Natural killer cell treated with Interleukin-12 subunit alpha and Interleukin-12 subunit beta and Interleukin-15 and Interleukin-18, amount 100 ng/mL, for 72 hours (primary cell): Measurements from ENCODE around the gene CEP85. TPM values are rescaled to one million over a fixed set of nuclear protein-coding genes. Genes with fewer than 3 reads are reported as not detected.

Experiments used
- ATAC-seq, 2 donors: fragments of 150-1000 bp; cut with Tn5 transposase in 1 of 2; sonication (Bioruptor Pico), chemical (Tn5 transposase) in 1 of 2; 2 replicates each; pipeline ENCODE4 v1.10.0; 2021
- DNase-seq: peaks from one replicate; pipeline ENCODE4 v3.0.0; 2022; ENCODE audit warnings: low spot score
- H3K27ac Mint-ChIP-seq, 2 donors: 1 replicate in 1 of 2; 2 replicates in 1 of 2; pipeline ENCODE4 v1.8.0; 2022; ENCODE audit warnings: mixed read lengths in 2 of 2, mild to moderate bottlenecking in 1 of 2, moderate library complexity in 1 of 2
- H3K27me3 Mint-ChIP-seq, 2 donors: 1 replicate in 1 of 2; 2 replicates in 1 of 2; pipeline ENCODE4 v1.8.0; 2022; ENCODE audit warnings: mixed read lengths in 2 of 2
- H3K36me3 Mint-ChIP-seq: one replicate; pipeline ENCODE4 v1.8.0; 2022; ENCODE audit warnings: mixed read lengths
- H3K4me1 Mint-ChIP-seq, 2 donors: 1 replicate in 1 of 2; 2 replicates in 1 of 2; pipeline ENCODE4 v1.8.0; 2022; ENCODE audit warnings: low read depth in 2 of 2, mixed read lengths in 2 of 2, mild to moderate bottlenecking in 1 of 2
- H3K4me3 Mint-ChIP-seq: one replicate; pipeline ENCODE4 v1.8.0; 2022; ENCODE audit warnings: mixed read lengths
- H3K9me3 Mint-ChIP-seq: 2 replicates; pipeline ENCODE4 v1.8.0; 2022; ENCODE audit warnings: mixed read lengths
- total RNA-seq, 2 donors: library from RNA; stranded (reverse); gene quantifications; one replicate each; pipeline ENCODE4 v1.2.3, GENCODE V29; 2022

The CEP85 gene
- total RNA-seq, 2 donors from 2014 or later = 21.0 to 57.5 TPM

GRCh38 chr1:26239936-26240335, 5.9 kb downstream of the CEP85 start:
- Mint-ChIP-seq H3K27me3 (no peaks in the 10 kb centered on the region), H3K9me3 (no peaks in the 10 kb centered on the region), H3K4me3 (no peak overlapping the region), H3K27ac (no peak overlapping the region), H3K36me3 (no peaks in the 10 kb centered on the region), H3K4me1 (peaks cover 12 to 24% of the 10 kb centered on the region in 2 donors)
- DNase-seq (no peak), ATAC-seq (no peak)

DNA sequence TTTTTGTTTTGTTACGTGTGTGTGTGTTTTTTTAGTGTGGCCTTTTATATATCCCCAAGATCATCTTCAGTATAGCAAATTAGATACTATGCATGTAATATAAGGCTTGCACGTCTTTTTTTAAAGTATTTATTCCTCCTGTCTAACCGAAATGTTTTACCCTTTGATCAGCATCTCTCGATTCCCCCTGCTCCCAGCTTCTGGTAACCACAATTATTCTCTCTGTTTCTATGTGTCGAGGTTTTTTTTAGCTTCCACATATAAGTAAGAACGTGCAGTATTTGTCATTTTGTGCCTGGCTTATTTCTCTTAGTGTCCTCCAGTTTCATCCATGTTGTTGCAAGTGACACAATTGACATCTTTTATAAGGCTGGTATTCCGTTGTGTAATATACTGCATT, 18.7 kb downstream of the CEP85 start:
- no peak for ATAC-seq
- no peaks in the 10 kb centered on the region for H3K9me3 Mint-ChIP-seq
- H3K27ac Mint-ChIP-seq = no peak overlapping the region
- DNase-seq = no peak
- peaks cover under 1 to 4% of the 10 kb centered on the region in 2 donors for H3K4me1 Mint-ChIP-seq
- peaks cover 5% of the 10 kb centered on the region for H3K36me3 Mint-ChIP-seq
- no peak overlapping the region for H3K4me3 Mint-ChIP-seq
- no peaks in the 10 kb centered on the region for H3K27me3 Mint-ChIP-seq

DNA sequence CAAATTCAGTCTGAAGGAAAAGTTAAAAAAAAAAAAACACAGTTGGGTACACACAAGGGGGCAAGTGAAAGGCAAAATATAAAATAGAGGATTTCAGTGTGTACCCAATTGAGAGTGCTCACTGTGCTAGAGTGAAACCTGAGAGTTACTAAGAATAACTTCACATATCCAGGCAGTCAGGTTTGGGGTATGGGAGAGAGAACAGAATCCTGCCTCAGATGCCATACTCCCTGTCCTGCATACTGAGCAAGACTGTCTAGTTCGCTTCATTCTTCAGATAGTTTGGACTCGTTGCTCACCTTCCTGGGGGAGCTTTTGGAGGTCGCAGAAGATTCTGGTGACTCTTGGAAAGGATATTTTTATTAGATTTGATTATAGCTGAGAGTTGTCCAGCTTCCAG, 20.4 kb downstream of the CEP85 start:
- H3K4me3 Mint-ChIP-seq = no peak overlapping the region
- no peak for DNase-seq
- ATAC-seq = no peak
- H3K9me3 Mint-ChIP-seq = no peaks in the 10 kb centered on the region
- H3K27me3 Mint-ChIP-seq = no peaks in the 10 kb centered on the region
- H3K27ac Mint-ChIP-seq = no peak overlapping the region
- peaks cover 0 to 4% of the 10 kb centered on the region in 2 donors for H3K4me1 Mint-ChIP-seq
- peaks cover 18% of the 10 kb centered on the region for H3K36me3 Mint-ChIP-seq

DNA sequence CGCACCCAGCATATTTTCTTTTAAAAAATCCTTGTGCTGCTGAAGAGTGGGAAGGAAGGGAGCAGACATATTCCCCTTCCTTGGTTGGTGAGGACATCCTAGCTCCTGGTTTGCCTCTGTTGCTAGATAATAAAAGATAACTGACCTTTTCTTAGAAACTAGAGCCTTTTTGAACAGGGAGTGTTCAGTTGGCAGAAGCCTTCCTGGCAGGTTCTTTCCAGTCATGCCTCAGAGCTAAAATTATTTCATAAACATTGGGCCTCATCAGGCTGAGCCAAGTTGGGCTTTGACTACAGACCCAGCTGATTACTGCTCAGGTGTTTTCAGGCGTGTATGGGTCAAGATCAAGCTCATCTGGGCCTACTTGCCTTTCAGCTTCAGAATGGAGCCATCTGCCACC, 23.2 kb downstream of the CEP85 start:
- Mint-ChIP-seq H3K36me3 (peaks cover 25% of the 10 kb centered on the region), H3K27ac (no peak overlapping the region), H3K4me1 (peaks cover 0 to 4% of the 10 kb centered on the region in 2 donors), H3K9me3 (no peaks in the 10 kb centered on the region), H3K4me3 (no peak overlapping the region), H3K27me3 (no peaks in the 10 kb centered on the region)
- no peak for DNase-seq
- ATAC-seq = no peak

DNA sequence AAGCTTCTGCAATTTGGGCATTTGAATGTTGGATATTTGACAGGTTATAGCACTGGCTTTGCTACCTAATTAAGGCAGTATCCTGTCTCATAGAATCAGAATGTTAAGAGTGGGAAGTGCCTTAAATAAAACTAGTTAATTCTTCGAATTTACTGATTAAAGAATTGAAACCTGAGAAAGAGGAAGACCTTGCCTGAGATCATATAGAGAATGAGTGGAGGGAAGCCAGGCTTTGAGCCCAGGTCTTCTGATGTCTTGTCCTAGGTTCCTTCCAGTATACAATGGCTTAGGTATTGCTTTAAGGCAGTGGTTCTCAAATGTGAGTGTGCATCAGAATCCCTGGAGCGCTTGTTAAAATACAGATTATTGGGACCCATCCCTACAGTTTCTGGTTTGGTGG, 25.0 kb downstream of the CEP85 start:
- Mint-ChIP-seq H3K4me1 (no peaks in the 10 kb centered on the region), H3K27ac (no peak overlapping the region), H3K4me3 (no peak overlapping the region), H3K9me3 (no peaks in the 10 kb centered on the region), H3K36me3 (peaks cover 28% of the 10 kb centered on the region), H3K27me3 (no peaks in the 10 kb centered on the region)
- ATAC-seq (no peak), DNase-seq (no peak)

DNA sequence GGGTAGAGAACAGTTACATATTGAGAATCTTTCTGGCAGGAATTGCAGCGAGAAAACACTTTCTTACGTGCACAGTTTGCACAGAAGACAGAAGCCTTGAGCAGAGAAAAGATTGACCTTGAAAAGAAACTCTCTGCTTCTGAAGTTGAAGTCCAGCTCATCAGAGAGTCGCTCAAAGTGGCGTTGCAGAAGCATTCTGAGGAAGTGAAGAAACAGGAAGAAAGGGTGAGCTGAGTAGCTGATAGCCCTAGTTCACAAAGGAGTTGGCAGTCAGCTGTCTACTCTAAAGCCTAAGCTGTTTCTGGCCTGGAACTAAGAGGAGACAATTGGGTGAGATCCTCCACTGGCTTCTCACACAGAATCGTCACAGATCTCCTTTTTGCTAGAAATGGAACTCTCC, 25.6 kb downstream of the CEP85 start:
- H3K4me1 Mint-ChIP-seq = no peaks in the 10 kb centered on the region
- H3K27me3 Mint-ChIP-seq = no peaks in the 10 kb centered on the region
- H3K36me3 Mint-ChIP-seq = peaks cover 34% of the 10 kb centered on the region
- no peak overlapping the region for H3K27ac Mint-ChIP-seq
- ATAC-seq (no peak), DNase-seq (no peak)
- no peak overlapping the region for H3K4me3 Mint-ChIP-seq
- H3K9me3 Mint-ChIP-seq = no peaks in the 10 kb centered on the region

DNA sequence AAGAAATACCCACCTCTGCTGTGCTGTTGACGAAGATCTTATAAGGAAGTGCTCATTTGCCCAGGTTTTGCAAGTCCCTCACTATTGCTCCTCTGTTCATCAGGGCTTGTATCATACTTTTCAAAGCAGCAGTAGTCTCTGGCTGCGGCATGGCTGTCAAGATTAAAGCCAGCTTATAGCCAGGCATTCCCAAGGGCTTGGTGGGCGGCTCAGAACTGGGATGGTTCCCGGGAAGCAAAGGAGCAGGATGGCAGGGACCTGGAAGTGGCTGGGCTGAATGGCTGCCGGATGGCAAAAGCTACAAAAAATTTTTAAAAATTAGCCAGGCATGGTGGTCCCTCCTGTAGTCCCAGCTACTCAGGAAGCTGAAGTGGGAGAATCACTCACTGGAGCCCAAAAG, 29.2 kb downstream of the CEP85 start:
- Mint-ChIP-seq H3K36me3 (peaks cover 43% of the 10 kb centered on the region), H3K4me1 (no peaks in the 10 kb centered on the region), H3K4me3 (no peak overlapping the region), H3K27ac (no peak overlapping the region), H3K27me3 (no peaks in the 10 kb centered on the region), H3K9me3 (no peaks in the 10 kb centered on the region)
- ATAC-seq (no peak), DNase-seq (no peak)

DNA sequence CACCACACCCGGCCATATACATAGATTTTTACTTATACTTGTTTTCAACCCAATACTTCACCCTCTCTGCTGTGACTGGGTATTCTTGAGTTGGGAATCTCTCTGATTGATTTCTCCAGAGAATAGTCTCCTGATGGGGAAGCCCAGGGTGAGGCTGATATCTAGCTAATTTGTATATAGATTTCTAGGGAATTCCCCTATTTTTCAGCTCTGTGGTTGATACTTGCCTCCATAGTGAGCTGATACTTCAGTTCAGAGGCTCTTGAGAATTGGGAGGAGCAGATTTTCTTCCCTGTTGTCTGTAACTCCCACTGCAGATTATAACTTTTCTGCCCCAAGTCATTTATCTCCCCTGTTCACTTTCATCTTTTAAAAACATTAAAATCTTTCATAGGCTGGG, 31.4 kb downstream of the CEP85 start:
- Mint-ChIP-seq H3K4me3 (no peak overlapping the region), H3K9me3 (peaks cover 6% of the 10 kb centered on the region)

DNA sequence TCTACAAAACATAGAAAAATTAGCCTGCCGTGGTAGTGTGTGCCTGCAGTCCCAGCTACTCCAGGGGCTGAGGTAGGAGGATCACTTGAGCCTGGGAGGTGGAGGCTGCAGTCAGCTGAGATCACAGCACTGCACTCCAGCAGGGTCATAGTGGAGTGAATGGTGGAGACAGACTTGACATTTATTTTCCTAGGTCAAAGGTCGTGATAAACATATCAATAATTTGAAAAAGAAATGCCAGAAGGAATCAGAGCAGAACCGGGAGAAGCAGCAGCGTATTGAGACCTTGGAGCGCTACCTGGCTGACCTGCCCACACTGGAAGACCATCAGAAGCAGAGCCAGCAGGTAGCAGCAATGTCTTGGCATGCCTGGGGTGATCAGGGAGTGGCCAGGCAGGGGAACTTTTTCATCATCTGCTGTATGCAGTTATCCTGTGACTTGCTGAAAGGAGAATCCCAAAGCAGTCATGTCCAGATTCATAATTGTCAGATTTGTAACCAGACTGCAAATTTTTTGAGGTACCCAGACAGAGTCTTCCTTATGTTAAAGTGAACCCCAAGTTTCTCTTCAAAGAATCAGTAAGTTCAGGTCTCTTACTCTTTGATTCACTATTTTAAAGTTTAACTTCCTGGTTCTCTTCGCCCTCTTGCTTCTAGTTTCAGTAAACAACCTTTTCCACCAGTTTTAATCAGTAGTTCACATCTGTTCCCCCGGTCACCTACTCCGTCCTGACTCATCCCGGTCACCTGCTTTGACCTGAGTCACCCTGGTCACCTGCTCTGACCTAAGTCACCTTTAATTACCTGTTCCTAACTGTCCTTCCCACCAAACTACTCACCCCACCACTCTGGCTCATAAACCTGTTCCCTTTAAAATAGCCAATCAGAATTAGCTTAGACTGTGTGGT, 34.5 kb downstream of the CEP85 start:
- DNase-seq (no peak), ATAC-seq (no peak)
- Mint-ChIP-seq H3K9me3 (peaks cover 6% of the 10 kb centered on the region), H3K27me3 (no peaks in the 10 kb centered on the region), H3K27ac (no peak overlapping the region), H3K4me3 (no peak overlapping the region), H3K36me3 (peaks cover 52% of the 10 kb centered on the region), H3K4me1 (no peaks in the 10 kb centered on the region)

More for the DNA sequence above, 31.4 kb downstream of the CEP85 start:
- ATAC-seq (no peak), DNase-seq (no peak)
- H3K27ac Mint-ChIP-seq = no peak overlapping the region
- H3K27me3 Mint-ChIP-seq = no peaks in the 10 kb centered on the region
- H3K4me1 Mint-ChIP-seq = no peaks in the 10 kb centered on the region
- peaks cover 46% of the 10 kb centered on the region for H3K36me3 Mint-ChIP-seq

DNA sequence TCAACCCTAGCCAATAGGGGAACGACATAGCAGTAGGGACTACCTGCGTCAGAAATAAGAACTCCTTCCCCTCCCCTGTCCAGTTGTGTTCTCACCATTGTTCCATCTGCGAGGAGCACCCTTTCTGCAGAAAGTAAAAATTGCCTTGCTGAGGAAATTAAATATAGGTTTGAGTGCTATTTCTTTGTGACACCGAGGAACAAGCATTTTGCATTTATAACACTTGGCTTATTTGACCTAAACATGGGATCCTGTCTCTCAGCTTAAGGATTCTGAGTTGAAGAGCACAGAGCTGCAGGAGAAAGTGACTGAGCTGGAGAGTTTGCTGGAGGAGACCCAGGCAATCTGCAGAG, 35.2 kb downstream of the CEP85 start:
- Mint-ChIP-seq H3K4me3 (no peak overlapping the region), H3K9me3 (peaks cover 6% of the 10 kb centered on the region), H3K27ac (no peak overlapping the region), H3K27me3 (no peaks in the 10 kb centered on the region), H3K4me1 (peaks cover under 1 to 2% of the 10 kb centered on the region in 2 donors), H3K36me3 (peaks cover 47% of the 10 kb centered on the region)
- DNase-seq = no peak
- no peak for ATAC-seq

GRCh38 chr1:26274801-26275425, 40.9 kb downstream of the CEP85 start:
- ATAC-seq = no peak
- Mint-ChIP-seq H3K9me3 (no peaks in the 10 kb centered on the region), H3K27me3 (no peaks in the 10 kb centered on the region), H3K4me3 (no peak overlapping the region), H3K36me3 (peaks cover 20% of the 10 kb centered on the region), H3K4me1 (peaks cover 45 to 49% of the 10 kb centered on the region in 2 donors), H3K27ac (peak overlapping the region; percentile 17 to 84)
- no peak for DNase-seq

DNA sequence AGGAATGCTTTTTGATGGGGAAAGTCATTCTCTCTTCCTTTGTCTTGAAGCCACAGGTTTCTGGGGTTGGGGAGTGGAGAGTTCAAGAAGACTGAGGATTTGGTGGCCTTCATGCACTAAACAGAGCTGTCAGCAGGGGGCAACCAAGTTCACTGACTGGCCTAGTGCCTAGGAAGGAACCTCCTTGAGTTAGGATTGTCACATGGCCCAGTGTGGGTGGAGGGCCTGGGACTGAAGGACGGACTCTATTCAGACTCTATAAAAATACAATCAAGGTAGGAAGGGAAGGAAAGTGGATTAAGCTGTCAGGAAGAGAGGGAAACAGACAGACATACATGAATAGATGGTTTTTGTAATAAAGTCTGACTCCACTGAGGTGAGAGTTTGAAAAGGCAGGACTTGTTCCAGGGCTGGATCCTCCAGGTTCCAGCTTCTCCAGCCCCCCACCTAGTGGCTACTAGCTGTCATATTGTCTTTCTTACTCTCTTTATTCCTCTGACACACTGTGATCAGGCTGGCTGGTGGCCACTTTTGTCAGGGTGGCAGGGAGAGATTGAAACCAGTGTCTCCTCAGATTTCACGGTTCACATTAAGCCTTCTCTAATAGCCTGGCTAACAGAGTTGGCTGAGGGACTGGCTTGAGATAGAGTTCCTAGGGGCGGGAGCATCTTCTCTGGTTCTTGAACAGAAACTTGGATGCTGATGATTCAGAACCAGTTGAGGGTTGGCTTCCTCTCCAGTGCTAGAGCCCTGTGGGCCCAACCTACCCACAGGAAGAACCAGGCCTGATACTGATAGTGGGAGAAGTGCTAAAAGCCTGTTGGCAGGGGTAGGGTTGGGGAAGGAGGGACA, 41.8 kb downstream of the CEP85 start:
- H3K27ac Mint-ChIP-seq = peak overlapping the region; percentile 75 to 84
- peaks cover 16% of the 10 kb centered on the region for H3K36me3 Mint-ChIP-seq
- H3K4me1 Mint-ChIP-seq = peaks cover 48 to 54% of the 10 kb centered on the region in 2 donors
- peak overlapping the region; percentile 86 for H3K4me3 Mint-ChIP-seq
- H3K27me3 Mint-ChIP-seq = no peaks in the 10 kb centered on the region
- no peaks in the 10 kb centered on the region for H3K9me3 Mint-ChIP-seq
- peak; percentile 84 for ATAC-seq
- peak; percentile 82 for DNase-seq

DNA sequence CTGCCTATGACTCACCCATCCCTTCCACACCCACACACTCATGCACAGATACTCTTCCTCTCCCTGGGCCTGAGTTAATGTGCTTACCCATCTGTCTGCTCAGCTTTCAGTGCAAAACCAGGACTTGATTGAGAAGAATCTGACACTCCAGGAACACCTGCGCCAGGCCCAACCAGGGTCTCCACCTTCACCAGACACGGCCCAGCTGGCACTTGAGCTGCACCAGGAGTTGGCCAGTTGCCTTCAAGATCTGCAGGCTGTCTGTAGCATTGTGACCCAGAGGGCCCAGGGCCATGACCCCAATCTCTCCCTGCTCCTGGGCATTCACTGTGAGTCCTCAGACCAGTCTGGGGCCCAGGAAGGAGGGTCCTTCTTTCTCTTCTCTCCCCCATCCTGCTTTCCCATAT, 42.4 kb downstream of the CEP85 start:
- peak overlapping the region; percentile 75 to 84 for H3K27ac Mint-ChIP-seq
- H3K36me3 Mint-ChIP-seq = peaks cover 11% of the 10 kb centered on the region
- ATAC-seq = no peak
- H3K9me3 Mint-ChIP-seq = no peaks in the 10 kb centered on the region
- DNase-seq = no peak
- peaks cover 54 to 61% of the 10 kb centered on the region in 2 donors for H3K4me1 Mint-ChIP-seq
- no peaks in the 10 kb centered on the region for H3K27me3 Mint-ChIP-seq
- H3K4me3 Mint-ChIP-seq = peak overlapping the region; percentile 86

GRCh38 chr1:26277261-26277661, 43.3 kb downstream of the CEP85 start:
- Mint-ChIP-seq H3K4me3 (peak overlapping the region; percentile 93), H3K9me3 (no peaks in the 10 kb centered on the region), H3K36me3 (peaks cover 5% of the 10 kb centered on the region), H3K27ac (peak overlapping the region; percentile 75 to 84), H3K4me1 (peaks cover 57 to 64% of the 10 kb centered on the region in 2 donors), H3K27me3 (no peaks in the 10 kb centered on the region)
- ATAC-seq (no peak), DNase-seq (no peak)
